ENCODE results near the gene CLDN16.

DNA sequence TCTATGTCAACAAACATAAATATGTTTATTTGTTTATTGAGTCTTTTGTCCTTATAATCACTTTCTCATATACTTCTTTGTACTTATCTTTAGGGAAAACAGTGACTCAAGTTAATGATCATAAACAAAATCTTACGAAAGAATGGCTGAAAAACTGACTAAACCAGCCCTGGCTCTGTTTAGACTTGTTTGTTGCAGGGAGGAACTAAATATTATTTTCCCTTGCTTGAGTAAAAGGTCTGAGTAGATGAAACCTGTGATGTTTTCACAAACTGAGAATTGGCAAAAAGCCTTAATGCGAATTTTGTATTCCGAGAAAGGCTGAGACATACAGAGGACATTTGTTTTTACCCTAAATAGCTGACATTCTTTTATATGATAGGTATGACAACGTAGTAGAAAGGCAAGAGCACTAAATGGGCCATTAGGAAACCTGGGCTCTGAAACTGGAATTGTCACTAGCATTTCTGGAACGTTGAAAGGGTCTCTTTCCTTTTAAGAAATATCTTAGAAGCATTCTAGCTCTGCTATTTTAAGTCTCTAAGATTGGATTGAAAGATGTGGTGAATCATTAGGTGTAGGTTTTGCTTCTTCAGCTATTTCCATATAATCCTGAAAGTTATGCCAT is 18.2 kb upstream of the CLDN16 start:
- TF ChIP-seq, protein P1, sequence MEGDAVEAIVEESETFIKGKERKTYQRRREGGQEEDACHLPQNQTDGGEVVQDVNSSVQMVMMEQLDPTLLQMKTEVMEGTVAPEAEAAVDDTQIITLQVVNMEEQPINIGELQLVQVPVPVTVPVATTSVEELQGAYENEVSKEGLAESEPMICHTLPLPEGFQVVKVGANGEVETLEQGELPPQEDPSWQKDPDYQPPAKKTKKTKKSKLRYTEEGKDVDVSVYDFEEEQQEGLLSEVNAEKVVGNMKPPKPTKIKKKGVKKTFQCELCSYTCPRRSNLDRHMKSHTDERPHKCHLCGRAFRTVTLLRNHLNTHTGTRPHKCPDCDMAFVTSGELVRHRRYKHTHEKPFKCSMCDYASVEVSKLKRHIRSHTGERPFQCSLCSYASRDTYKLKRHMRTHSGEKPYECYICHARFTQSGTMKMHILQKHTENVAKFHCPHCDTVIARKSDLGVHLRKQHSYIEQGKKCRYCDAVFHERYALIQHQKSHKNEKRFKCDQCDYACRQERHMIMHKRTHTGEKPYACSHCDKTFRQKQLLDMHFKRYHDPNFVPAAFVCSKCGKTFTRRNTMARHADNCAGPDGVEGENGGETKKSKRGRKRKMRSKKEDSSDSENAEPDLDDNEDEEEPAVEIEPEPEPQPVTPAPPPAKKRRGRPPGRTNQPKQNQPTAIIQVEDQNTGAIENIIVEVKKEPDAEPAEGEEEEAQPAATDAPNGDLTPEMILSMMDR (IDR thresholded peaks at IDR 0.05) = no peak
- no peak for TF ChIP-seq EZH2 (IDR thresholded peaks at IDR 0.05; ENCODE audit: borderline replicate concordance, insufficient read depth, low read depth, low read length, poor library complexity, severe bottlenecking)

Data from B cell (primary cell).